OCI-LY1 (cell line): ENCODE results near the gene NDUFAF5.
"Not testable (repeated sequence)": the region's sequence is repeated elsewhere in the genome, so short reads cannot be mapped to it uniquely, and the experiment has no call there.

ENCODE experiments used
- CTCF ChIP-seq: fragments of 200-600 bp; sonication (generic), shearing (Covaris generic); IDR thresholded peaks from 2 replicates; pipeline ENCODE4 v1.5.1; 2017; ENCODE audit warnings: mild to moderate bottlenecking, antibody characterized with exemption, low read length, moderate library complexity, mixed read lengths
- EZH2 ChIP-seq: fragments of 200-600 bp; sonication (generic), shearing (Covaris generic); IDR thresholded peaks from 2 replicates; pipeline ENCODE4 v1.8.0; 2017; ENCODE audit warnings: borderline replicate concordance, mixed run types, mild to moderate bottlenecking, antibody characterized with exemption, low read length, moderate library complexity, mixed read lengths

- TF ChIP-seq CTCF, EZH2: not testable (repeated sequence)
Observed at GRCh38 chr20:13738187-13738586, 46.6 kb upstream of the NDUFAF5 start.
